Coronary artery (tissue), 2 donors: ENCODE measurements around the gene CEPT1.
A peak's percentile ranks its signal among the peaks of the same experiment; 100 is the strongest.

Source experiments
- DNase-seq: peaks from one replicate; pipeline ENCODE4 v3.0.0-alpha.2; 2017; ENCODE audit warnings: low spot score
- H3K27ac ChIP-seq, 2 donors: fragments of 200-600 bp; sonication (generic); one replicate each; pipeline ENCODE4 v1.5.1; 2016 to 2019
- H3K4me3 ChIP-seq: fragments of 200-600 bp; sonication (generic); 2 replicates; pipeline ENCODE4 v1.5.1; 2016; ENCODE audit warnings: mild to moderate bottlenecking, moderate library complexity
- CTCF ChIP-seq: fragments of 200-600 bp; sonication (generic); IDR thresholded peaks from one replicate; pipeline ENCODE4 v1.5.1; 2019; ENCODE audit warnings: antibody characterized with exemption

CEPT1 gene

DNA sequence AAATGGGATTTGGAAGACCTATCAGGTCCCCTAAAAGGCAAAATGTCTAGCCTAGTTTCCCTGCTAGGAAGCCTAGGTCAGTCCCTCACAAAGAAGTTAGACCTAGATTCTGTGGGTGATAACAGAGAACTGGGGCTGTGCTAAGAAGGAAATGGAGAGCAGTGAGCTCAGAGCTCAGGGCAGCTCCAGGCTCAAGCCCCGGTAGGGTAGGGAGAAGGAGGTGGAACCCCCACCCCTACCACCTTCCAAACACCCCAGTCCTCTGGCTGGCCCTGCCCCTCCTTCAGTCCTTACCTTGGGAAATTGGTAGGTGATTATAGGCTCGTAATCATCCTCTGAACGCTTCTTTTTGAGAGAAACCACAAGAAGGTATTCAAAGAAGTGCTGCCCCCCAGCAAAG is 59.3 kb downstream of the CEPT1 start:
- H3K27ac ChIP-seq, result peak overlapping the region in 1 of 2 donors; percentile 61
- H3K4me3 ChIP-seq, result peak overlapping the region; percentile 45
- no peak for TF ChIP-seq CTCF
- DNase-seq, result no peak

- no peak for TF ChIP-seq CTCF
- no peak for DNase-seq
- peak within 1 kb of the TSS; percentile 45 for H3K4me3 ChIP-seq
- H3K27ac ChIP-seq, result peak within 1 kb of the TSS in 1 of 2 donors; percentile 75
Measured at GRCh38 chr1:111199881-111200801, 60.1 kb downstream of the CEPT1 start, which contains the start of gene DENND2D. TSS of gene DENND2D (minus strand) at chr1:111200646. CDS start at chr1:111200459, 187 bp downstream.

DNA sequence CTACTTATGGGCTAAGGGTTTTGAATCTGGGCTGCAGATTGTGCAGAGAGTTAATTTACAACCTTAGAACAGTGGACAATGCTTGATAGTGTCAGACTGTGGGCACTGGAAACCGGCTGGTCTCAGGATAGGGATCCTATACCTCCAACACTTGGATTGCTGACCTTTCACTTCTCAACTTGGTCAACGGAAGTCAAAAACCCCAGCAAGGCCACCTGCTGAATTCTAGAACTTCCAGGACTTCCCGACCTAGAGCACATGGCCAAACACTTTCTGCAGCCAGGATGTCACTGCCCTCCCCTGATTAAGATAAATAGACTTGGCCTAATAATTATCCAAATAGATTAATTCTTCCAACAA is 60.8 kb downstream of the CEPT1 start:
- no peak for DNase-seq
- peak overlapping the region; percentile 18 for H3K4me3 ChIP-seq
- H3K27ac ChIP-seq, result peak overlapping the region in 1 of 2 donors; percentile 75
- no peak for TF ChIP-seq CTCF

DNA sequence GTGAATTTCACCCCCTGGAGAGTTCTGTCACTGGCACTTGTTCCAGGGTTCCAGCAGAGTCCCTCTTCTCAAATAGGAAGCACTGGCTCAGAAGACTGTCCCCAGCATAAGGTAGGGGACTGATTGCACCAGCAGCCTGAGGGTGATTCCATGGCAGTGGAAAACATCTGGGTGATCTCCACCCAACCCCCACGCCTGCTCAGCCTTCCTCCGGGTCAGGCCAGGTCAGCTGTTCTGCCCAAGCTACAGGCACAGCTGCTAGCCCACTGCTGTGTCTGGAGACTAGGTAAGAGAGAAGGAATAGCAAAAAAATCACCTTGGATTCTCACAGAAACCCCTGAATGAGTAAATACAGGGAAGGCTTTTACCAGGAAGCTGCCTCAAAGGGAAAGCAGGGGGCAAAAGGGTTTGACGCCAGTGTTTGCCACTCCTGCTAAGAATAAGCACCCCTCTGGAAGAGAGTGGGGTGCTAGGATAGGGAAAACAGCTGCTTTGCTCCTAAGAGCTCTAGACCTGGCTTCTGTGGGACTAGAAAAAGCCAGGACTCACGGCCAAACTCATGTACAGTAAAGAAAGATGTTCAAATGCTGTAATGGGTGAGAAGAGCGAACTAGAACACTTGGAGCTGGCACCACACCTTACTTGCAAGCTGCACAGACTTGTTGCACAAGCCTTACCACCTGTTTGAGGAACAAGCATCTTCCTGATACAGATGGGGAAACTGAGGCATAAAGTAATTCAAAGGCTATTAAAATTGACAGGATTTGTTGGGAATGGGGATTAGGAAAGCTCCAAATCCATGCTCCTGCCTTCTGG is 61.5 kb downstream of the CEPT1 start:
- Histone ChIP-seq H3K27ac (peak overlapping the region in 1 of 2 donors; percentile 75), H3K4me3 (peak overlapping the region; percentile 18)
- no peak for DNase-seq
- TF ChIP-seq CTCF, result no peak

DNA sequence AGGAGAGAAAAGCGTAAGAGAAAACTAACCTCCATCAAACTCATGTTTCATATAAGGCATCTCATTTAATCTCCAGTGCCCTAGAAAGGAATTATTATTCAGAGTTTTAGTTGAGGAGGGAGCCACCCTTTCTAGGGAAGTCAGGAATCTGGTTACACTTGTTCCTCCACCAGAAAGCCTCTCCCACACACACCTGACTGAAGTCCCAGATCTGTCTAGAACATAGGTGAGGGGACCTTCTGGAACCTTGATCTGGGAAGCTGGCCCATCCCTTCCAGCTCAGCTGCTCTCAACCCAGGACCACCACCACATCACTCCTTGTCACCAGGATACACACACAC is 62.3 kb downstream of the CEPT1 start:
- DNase-seq, result no peak
- TF ChIP-seq CTCF, result no peak
- H3K4me3 ChIP-seq, result no peak overlapping the region
- peak overlapping the region in 1 of 2 donors; percentile 77 for H3K27ac ChIP-seq

- H3K27ac ChIP-seq, result peak overlapping the region; percentile 14 to 77
- no peak for TF ChIP-seq CTCF
- no peak for DNase-seq
- peak overlapping the region; percentile 94 for H3K4me3 ChIP-seq
Measured at GRCh38 chr1:111202707-111203623, 62.9 kb downstream of the CEPT1 start.
